Left forelimb (tissue), 1 donor: ENCODE results near the gene SLC25A44.

ENCODE experiments used
- DNase-seq: peaks from one replicate; pipeline ENCODE4 v3.0.0-alpha.2; 2018; ENCODE audit warnings: low spot score

The SLC25A44 gene

GRCh38 chr1:156193488-156194299, at the start of gene SLC25A44:
Gene SLC25A44 (plus strand): TSS chr1:156194104. CDS start chr1:156199848, 5,744 bp downstream.
- peak; percentile 96 for DNase-seq

- DNase-seq, result no peak
Observed at GRCh38 chr1:156144742-156145141, 49.2 kb upstream of the SLC25A44 start.

- no peak for DNase-seq
Observed at GRCh38 chr1:156145650-156146019, 48.3 kb upstream of the SLC25A44 start.

GRCh38 chr1:156146020-156146768, 47.7 kb upstream of the SLC25A44 start:
- DNase-seq, result peak; percentile 84

- no peak for DNase-seq
Observed at GRCh38 chr1:156146769-156147405, 47.0 kb upstream of the SLC25A44 start.

GRCh38 chr1:156148216-156148615, 45.7 kb upstream of the SLC25A44 start:
- DNase-seq, result no peak

- DNase-seq, result no peak
Observed at GRCh38 chr1:156149374-156150332, 44.3 kb upstream of the SLC25A44 start.

- DNase-seq, result no peak
Observed at GRCh38 chr1:156150333-156151011, 43.4 kb upstream of the SLC25A44 start.

- no peak for DNase-seq
Observed at GRCh38 chr1:156151093-156151688, 42.7 kb upstream of the SLC25A44 start.

- no peak for DNase-seq
Observed at GRCh38 chr1:156152628-156153027, 41.3 kb upstream of the SLC25A44 start.

- no peak for DNase-seq
Observed at GRCh38 chr1:156153362-156153761, 40.5 kb upstream of the SLC25A44 start, which contains the start of gene SEMA4A. Gene SEMA4A (plus strand): TSS chr1:156153585. CDS start chr1:156154579, 994 bp downstream.

GRCh38 chr1:156154317-156154749, 39.6 kb upstream of the SLC25A44 start:
- no peak for DNase-seq

- no peak for DNase-seq
Observed at GRCh38 chr1:156155756-156156510, 38.0 kb upstream of the SLC25A44 start.

GRCh38 chr1:156157506-156157905, 36.4 kb upstream of the SLC25A44 start:
- DNase-seq, result no peak

- DNase-seq, result no peak
Observed at GRCh38 chr1:156157966-156158365, 35.9 kb upstream of the SLC25A44 start.

- no peak for DNase-seq
Observed at GRCh38 chr1:156160000-156160742, 33.7 kb upstream of the SLC25A44 start.

- DNase-seq, result peak; percentile 89
Observed at GRCh38 chr1:156160743-156161171, 33.1 kb upstream of the SLC25A44 start.

- no peak for DNase-seq
Observed at GRCh38 chr1:156162430-156163037, 31.4 kb upstream of the SLC25A44 start.
